ENCODE results near the gene CAMKMT.

Gene CAMKMT

DNA sequence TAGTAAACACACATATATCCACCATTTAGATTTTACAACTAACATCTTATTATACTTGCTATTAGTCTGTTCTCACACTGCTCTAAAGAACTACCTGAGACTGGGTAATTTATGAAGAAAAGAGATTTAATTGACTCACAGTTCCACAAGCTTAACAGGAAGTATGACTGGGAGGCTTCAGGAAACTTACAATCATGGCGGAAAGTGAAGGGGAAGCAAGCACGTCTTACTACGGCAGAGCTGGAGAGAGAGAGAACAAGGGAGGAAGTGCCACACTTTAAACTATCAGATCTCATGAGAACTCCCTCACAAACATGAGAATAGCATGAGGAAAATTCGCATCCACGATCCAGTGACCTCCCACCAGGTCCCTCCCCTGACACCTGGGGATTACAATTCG, 240.7 kb downstream of the CAMKMT start:
- no peaks in the 10 kb centered on the region for H3F3A ChIP-seq (ENCODE audit: insufficient read depth, low read length)
- H3K27ac ChIP-seq (ENCODE audit: low read depth, low read length, poor library complexity, severe bottlenecking): no peak overlapping the region
- no peaks in the 10 kb centered on the region for H3K4me1 ChIP-seq (ENCODE audit: insufficient read depth, low read length, severe bottlenecking)
- no peak overlapping the region for H2AFZ ChIP-seq (ENCODE audit: low read length)
- H3K79me2 ChIP-seq (ENCODE audit: insufficient read depth, low read length): no peaks in the 10 kb centered on the region
- H3K9me3 ChIP-seq (ENCODE audit: low read length): no peaks in the 10 kb centered on the region
- no peak overlapping the region for H3K9ac ChIP-seq (ENCODE audit: low read length)
- TF ChIP-seq, protein P1, sequence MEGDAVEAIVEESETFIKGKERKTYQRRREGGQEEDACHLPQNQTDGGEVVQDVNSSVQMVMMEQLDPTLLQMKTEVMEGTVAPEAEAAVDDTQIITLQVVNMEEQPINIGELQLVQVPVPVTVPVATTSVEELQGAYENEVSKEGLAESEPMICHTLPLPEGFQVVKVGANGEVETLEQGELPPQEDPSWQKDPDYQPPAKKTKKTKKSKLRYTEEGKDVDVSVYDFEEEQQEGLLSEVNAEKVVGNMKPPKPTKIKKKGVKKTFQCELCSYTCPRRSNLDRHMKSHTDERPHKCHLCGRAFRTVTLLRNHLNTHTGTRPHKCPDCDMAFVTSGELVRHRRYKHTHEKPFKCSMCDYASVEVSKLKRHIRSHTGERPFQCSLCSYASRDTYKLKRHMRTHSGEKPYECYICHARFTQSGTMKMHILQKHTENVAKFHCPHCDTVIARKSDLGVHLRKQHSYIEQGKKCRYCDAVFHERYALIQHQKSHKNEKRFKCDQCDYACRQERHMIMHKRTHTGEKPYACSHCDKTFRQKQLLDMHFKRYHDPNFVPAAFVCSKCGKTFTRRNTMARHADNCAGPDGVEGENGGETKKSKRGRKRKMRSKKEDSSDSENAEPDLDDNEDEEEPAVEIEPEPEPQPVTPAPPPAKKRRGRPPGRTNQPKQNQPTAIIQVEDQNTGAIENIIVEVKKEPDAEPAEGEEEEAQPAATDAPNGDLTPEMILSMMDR (IDR thresholded peaks at IDR 0.05; ENCODE audit: low read length): no peak
- no peak for TF ChIP-seq EZH2 (IDR thresholded peaks at IDR 0.05; ENCODE audit: borderline replicate concordance, low read length)
- H3K9me2 ChIP-seq (ENCODE audit: low read depth, low read length): no peaks in the 10 kb centered on the region
- H3K4me2 ChIP-seq (ENCODE audit: low read length): no peak overlapping the region
- H3K4me3 ChIP-seq (ENCODE audit: low read depth, low read length, poor library complexity, severe bottlenecking): no peak overlapping the region
- H3K36me3 ChIP-seq (ENCODE audit: insufficient read depth, low read length): no peaks in the 10 kb centered on the region
- no peaks in the 10 kb centered on the region for H3K27me3 ChIP-seq (ENCODE audit: insufficient read depth, low read length)
- H4K20me1 ChIP-seq (ENCODE audit: insufficient read depth, low read length): no peaks in the 10 kb centered on the region

DNA sequence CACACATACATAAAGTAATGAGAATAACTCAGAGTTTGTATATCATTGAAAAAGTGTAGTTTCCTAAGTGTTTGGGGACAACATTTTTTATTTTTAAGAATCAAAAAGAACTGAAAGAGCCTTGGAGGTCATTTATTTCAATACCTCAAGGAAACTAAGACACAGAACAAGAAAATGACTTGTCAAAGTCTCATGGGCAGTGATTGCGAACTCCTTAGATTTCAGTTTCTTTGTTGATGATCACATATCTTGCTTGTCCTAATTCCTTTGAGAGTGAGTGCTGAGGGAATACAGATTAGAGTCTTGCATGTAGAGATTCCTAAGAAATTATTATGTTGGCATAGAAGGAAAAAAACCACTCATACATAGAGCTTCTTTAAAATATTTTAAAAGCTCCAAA, 243.8 kb downstream of the CAMKMT start:
- Histone ChIP-seq H4K20me1 (ENCODE audit: insufficient read depth, low read length) (no peaks in the 10 kb centered on the region), H3K4me3 (ENCODE audit: low read depth, low read length, poor library complexity, severe bottlenecking) (no peak overlapping the region), H3K4me1 (ENCODE audit: insufficient read depth, low read length, severe bottlenecking) (no peaks in the 10 kb centered on the region), H3K79me2 (ENCODE audit: insufficient read depth, low read length) (no peaks in the 10 kb centered on the region), H3K27ac (ENCODE audit: low read depth, low read length, poor library complexity, severe bottlenecking) (no peak overlapping the region), H3K9ac (ENCODE audit: low read length) (no peak overlapping the region), H3K36me3 (ENCODE audit: insufficient read depth, low read length) (no peaks in the 10 kb centered on the region), H2AFZ (ENCODE audit: low read length) (no peak overlapping the region), H3K9me3 (ENCODE audit: low read length) (no peaks in the 10 kb centered on the region), H3F3A (ENCODE audit: insufficient read depth, low read length) (no peaks in the 10 kb centered on the region), H3K4me2 (ENCODE audit: low read length) (no peak overlapping the region), H3K9me2 (ENCODE audit: low read depth, low read length) (no peaks in the 10 kb centered on the region), H3K27me3 (ENCODE audit: insufficient read depth, low read length) (no peaks in the 10 kb centered on the region)
- no peak for TF ChIP-seq EZH2 (IDR thresholded peaks at IDR 0.05; ENCODE audit: borderline replicate concordance, low read length)
- TF ChIP-seq, protein P1 (IDR thresholded peaks at IDR 0.05; ENCODE audit: low read length): no peak

DNA sequence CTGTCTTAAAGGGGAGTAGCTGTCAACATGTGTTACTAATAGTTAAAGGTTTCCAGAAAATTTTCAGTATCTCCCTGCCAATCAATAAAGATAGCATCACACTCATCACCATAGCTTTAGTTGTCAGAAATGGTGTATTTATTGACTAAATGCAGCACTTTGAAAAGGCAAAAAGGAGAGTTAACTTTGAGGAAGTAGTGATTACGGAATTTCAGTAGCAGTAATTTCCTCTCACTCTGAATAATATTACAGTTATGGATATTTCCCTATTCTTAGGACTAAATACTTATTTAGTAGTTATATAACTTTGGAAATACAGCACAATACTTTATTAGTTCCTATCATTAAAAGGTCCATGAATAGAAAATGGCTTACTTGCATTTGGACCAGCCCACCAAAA, 250.5 kb downstream of the CAMKMT start:
- Histone ChIP-seq H3K9me2 (ENCODE audit: low read depth, low read length) (no peaks in the 10 kb centered on the region), H3F3A (ENCODE audit: insufficient read depth, low read length) (no peaks in the 10 kb centered on the region), H3K4me2 (ENCODE audit: low read length) (no peak overlapping the region), H3K9ac (ENCODE audit: low read length) (no peak overlapping the region), H3K4me1 (ENCODE audit: insufficient read depth, low read length, severe bottlenecking) (peaks cover 13% of the 10 kb centered on the region), H3K27me3 (ENCODE audit: insufficient read depth, low read length) (no peaks in the 10 kb centered on the region), H3K36me3 (ENCODE audit: insufficient read depth, low read length) (no peaks in the 10 kb centered on the region), H4K20me1 (ENCODE audit: insufficient read depth, low read length) (no peaks in the 10 kb centered on the region), H2AFZ (ENCODE audit: low read length) (no peak overlapping the region), H3K4me3 (ENCODE audit: low read depth, low read length, poor library complexity, severe bottlenecking) (no peak overlapping the region), H3K9me3 (ENCODE audit: low read length) (no peaks in the 10 kb centered on the region), H3K27ac (ENCODE audit: low read depth, low read length, poor library complexity, severe bottlenecking) (no peak overlapping the region), H3K79me2 (ENCODE audit: insufficient read depth, low read length) (no peaks in the 10 kb centered on the region)
- TF ChIP-seq, protein P1 (IDR thresholded peaks at IDR 0.05; ENCODE audit: low read length): no peak
- no peak for TF ChIP-seq EZH2 (IDR thresholded peaks at IDR 0.05; ENCODE audit: borderline replicate concordance, low read length)
